Loucy (cell line): ENCODE data around the gene GALNT9.
A peak's percentile ranks its signal among the peaks of the same experiment; 100 is the strongest.

ENCODE experiments used
- H2AFZ ChIP-seq: fragments of 200-600 bp; sonication (generic); 2 replicates; pipeline ENCODE4 v1.6.0; 2016; ENCODE audit warnings: antibody characterized with exemption, mild to moderate bottlenecking, low read length, moderate library complexity
- H3F3A ChIP-seq: fragments of 200-600 bp; 2 replicates; pipeline ENCODE4 v1.6.0; 2016; ENCODE audit warnings: antibody characterized with exemption, low read depth, mild to moderate bottlenecking
- H3K27me3 ChIP-seq: fragments of 200-600 bp; sonication (generic); 2 replicates; pipeline ENCODE4 v1.6.1; 2014; ENCODE audit warnings: low read length, mild to moderate bottlenecking; ENCODE audit not compliant: insufficient read depth, poor library complexity, severe bottlenecking
- H3K36me3 ChIP-seq: fragments of 200-600 bp; sonication (generic); 2 replicates; pipeline ENCODE4 v1.6.1; 2016; ENCODE audit warnings: low read length; ENCODE audit not compliant: insufficient read depth
- H3K4me1 ChIP-seq: fragments of 200-600 bp; sonication (generic); 2 replicates; pipeline ENCODE4 v1.5.1; 2014; ENCODE audit warnings: low read length, mild to moderate bottlenecking; ENCODE audit not compliant: insufficient read depth, poor library complexity, severe bottlenecking
- H3K4me2 ChIP-seq: fragments of 200-600 bp; sonication (generic); 2 replicates; pipeline ENCODE4 v1.6.0; 2014; ENCODE audit warnings: antibody characterized with exemption, low read length, low read depth, mild to moderate bottlenecking; ENCODE audit not compliant: poor library complexity, severe bottlenecking
- H3K4me3 ChIP-seq: fragments of 200-600 bp; sonication (generic); 2 replicates; pipeline ENCODE4 v1.5.1; 2014; ENCODE audit warnings: low read length, mild to moderate bottlenecking, mixed read lengths; ENCODE audit not compliant: poor library complexity, severe bottlenecking
- H3K79me2 ChIP-seq: fragments of 200-600 bp; sonication (generic); 2 replicates; pipeline ENCODE4 v1.6.1; 2014; ENCODE audit warnings: low read length; ENCODE audit not compliant: insufficient read depth
- H3K9ac ChIP-seq: fragments of 200-600 bp; sonication (generic); 2 replicates; pipeline ENCODE4 v1.6.0; 2014; ENCODE audit warnings: mild to moderate bottlenecking, low read depth, low read length, moderate library complexity; ENCODE audit not compliant: poor library complexity, severe bottlenecking
- H3K9me2 ChIP-seq: fragments of 200-600 bp; sonication (generic); replicated peaks from 2 replicates; pipeline ENCODE4 v1.6.1; 2016; ENCODE audit warnings: low read depth, low read length, mixed read lengths
- H3K9me3 ChIP-seq: fragments of 200-600 bp; sonication (generic); 2 replicates; pipeline ENCODE4 v1.6.1; 2014; ENCODE audit warnings: mild to moderate bottlenecking, antibody characterized with exemption, low read length, low read depth; ENCODE audit not compliant: insufficient read depth
- H4K20me1 ChIP-seq: fragments of 200-600 bp; sonication (generic); 2 replicates; pipeline ENCODE4 v1.6.0; 2014; ENCODE audit warnings: antibody characterized with exemption, low read length, mild to moderate bottlenecking; ENCODE audit not compliant: insufficient read depth, poor library complexity, severe bottlenecking
- CTCF ChIP-seq: fragments of 200-600 bp; sonication (generic); conservative IDR thresholded peaks from 2 replicates; pipeline ENCODE4 v1.5.1; 2014; ENCODE audit warnings: mild to moderate bottlenecking, antibody characterized with exemption, low read length
- EZH2phosphoT487 ChIP-seq: fragments of 200-600 bp; IDR thresholded peaks from 2 replicates; pipeline ENCODE4 v1.6.1; 2018; ENCODE audit warnings: antibody characterized with exemption, mild to moderate bottlenecking, moderate library complexity, borderline replicate concordance

Gene GALNT9

GRCh38 chr12:132357623-132358186 is 28.3 kb upstream of the GALNT9 start:
- Histone ChIP-seq H3K4me2 (no peak overlapping the region), H3K4me1 (peaks cover 16% of the 10 kb centered on the region), H3K9me2 (no peaks in the 10 kb centered on the region), H3K9me3 (no peaks in the 10 kb centered on the region; the same call in 1 of the 2 replicates), H3K27me3 (no peaks in the 10 kb centered on the region), H4K20me1 (no peaks in the 10 kb centered on the region), H3K9ac (no peak overlapping the region), H3K79me2 (peaks cover 47% of the 10 kb centered on the region; the same call in 1 of the 2 replicates), H3F3A (no peaks in the 10 kb centered on the region), H3K36me3 (no peaks in the 10 kb centered on the region), H3K4me3 (no peak overlapping the region), H2AFZ (no peak overlapping the region)
- TF ChIP-seq CTCF (no peak), EZH2phosphoT487 (no peak)

GRCh38 chr12:132356691-132357622 is 27.6 kb upstream of the GALNT9 start:
- H3K9me2 ChIP-seq = no peaks in the 10 kb centered on the region
- peaks cover 42% of the 10 kb centered on the region; the same call in 1 of the 2 replicates for H3K79me2 ChIP-seq
- no peaks in the 10 kb centered on the region for H3K36me3 ChIP-seq
- no peak overlapping the region for H3K4me3 ChIP-seq
- peaks cover 13% of the 10 kb centered on the region for H3K4me1 ChIP-seq
- H3K4me2 ChIP-seq = no peak overlapping the region
- H3K9ac ChIP-seq = peak overlapping the region; percentile 54
- no peaks in the 10 kb centered on the region; the same call in 1 of the 2 replicates for H3K9me3 ChIP-seq
- no peaks in the 10 kb centered on the region for H4K20me1 ChIP-seq
- H2AFZ ChIP-seq = no peak overlapping the region
- H3F3A ChIP-seq = no peaks in the 10 kb centered on the region
- no peaks in the 10 kb centered on the region for H3K27me3 ChIP-seq
- TF ChIP-seq CTCF = no peak
- TF ChIP-seq EZH2phosphoT487 = no peak

GRCh38 chr12:132355742-132356681 is 26.6 kb upstream of the GALNT9 start:
- Histone ChIP-seq H3K4me2 (peak overlapping the region; percentile 40), H3K4me1 (peaks cover 13% of the 10 kb centered on the region)

More at GRCh38 chr12:132355742-132356681, 26.6 kb upstream of the GALNT9 start:
- Histone ChIP-seq H3K4me3 (peak overlapping the region; percentile 6), H4K20me1 (no peaks in the 10 kb centered on the region), H3K9me2 (no peaks in the 10 kb centered on the region), H3K79me2 (peaks cover 36% of the 10 kb centered on the region; the same call in 1 of the 2 replicates), H3K9ac (peak overlapping the region; percentile 54), H3K27me3 (no peaks in the 10 kb centered on the region), H3K36me3 (no peaks in the 10 kb centered on the region), H2AFZ (no peak overlapping the region), H3K9me3 (no peaks in the 10 kb centered on the region; the same call in 1 of the 2 replicates), H3F3A (no peaks in the 10 kb centered on the region)
- TF ChIP-seq EZH2phosphoT487 = no peak
- TF ChIP-seq CTCF = no peak
